Stimulated activated effector memory CD8-positive, alpha-beta T cell treated with anti-CD3 and anti-CD28 coated beads, Interleukin-12 subunit alpha, Interleukin-12 subunit beta, amount 100 ng/mL, for 72 hours (primary cell): ENCODE measurements around the gene XRCC5.

Experiments used
- ATAC-seq: fragments of 150-1000 bp; cut with Tn5 transposase; 2 replicates; pipeline ENCODE4 v1.10.0; 2021
- DNase-seq, 2 donors: peaks; one replicate each; pipeline ENCODE4 v3.0.0; 2021 to 2022; ENCODE audit warnings: low spot score in 2 of 2
- H3K27ac Mint-ChIP-seq: one replicate; pipeline ENCODE4 v1.8.0; 2022; ENCODE audit warnings: mild to moderate bottlenecking, mixed read lengths
- H3K36me3 Mint-ChIP-seq: one replicate; pipeline ENCODE4 v1.8.0; 2022; ENCODE audit warnings: mild to moderate bottlenecking, mixed read lengths
- H3K4me1 Mint-ChIP-seq: one replicate; pipeline ENCODE4 v1.8.0; 2022; ENCODE audit warnings: mixed read lengths
- H3K4me3 Mint-ChIP-seq: one replicate; pipeline ENCODE4 v1.8.0; 2022; ENCODE audit warnings: mild to moderate bottlenecking, mixed read lengths
- H3K9me3 Mint-ChIP-seq: one replicate; pipeline ENCODE4 v1.8.0; 2022; ENCODE audit warnings: mixed read lengths

The XRCC5 gene

DNA sequence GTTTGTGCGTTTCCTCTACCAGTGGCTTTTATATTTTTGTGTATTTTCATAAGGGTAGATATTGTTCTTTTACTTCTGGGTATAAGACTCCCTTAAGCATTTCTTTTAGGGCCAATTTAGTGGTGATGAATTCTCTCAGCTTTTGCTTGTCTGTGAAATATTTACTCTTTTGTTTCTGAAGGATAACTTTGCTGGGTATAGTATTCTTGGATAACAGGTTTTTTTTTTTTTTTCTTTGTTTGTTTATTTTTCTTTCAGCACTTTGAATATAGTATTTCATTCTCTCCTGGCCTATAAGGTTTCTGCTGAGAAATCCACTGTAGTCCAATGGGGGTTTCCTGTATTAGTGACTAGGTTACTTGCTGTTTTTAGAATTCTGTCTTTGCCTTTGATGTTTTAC is 122.7 kb downstream of the XRCC5 start:
- no peak overlapping the region for H3K4me3 Mint-ChIP-seq
- H3K36me3 Mint-ChIP-seq, result no peaks in the 10 kb centered on the region
- H3K9me3 Mint-ChIP-seq, result peaks cover 12% of the 10 kb centered on the region
- peaks cover 10% of the 10 kb centered on the region for H3K4me1 Mint-ChIP-seq
- no peak overlapping the region for H3K27ac Mint-ChIP-seq
- DNase-seq (no peak), ATAC-seq (no peak)

DNA sequence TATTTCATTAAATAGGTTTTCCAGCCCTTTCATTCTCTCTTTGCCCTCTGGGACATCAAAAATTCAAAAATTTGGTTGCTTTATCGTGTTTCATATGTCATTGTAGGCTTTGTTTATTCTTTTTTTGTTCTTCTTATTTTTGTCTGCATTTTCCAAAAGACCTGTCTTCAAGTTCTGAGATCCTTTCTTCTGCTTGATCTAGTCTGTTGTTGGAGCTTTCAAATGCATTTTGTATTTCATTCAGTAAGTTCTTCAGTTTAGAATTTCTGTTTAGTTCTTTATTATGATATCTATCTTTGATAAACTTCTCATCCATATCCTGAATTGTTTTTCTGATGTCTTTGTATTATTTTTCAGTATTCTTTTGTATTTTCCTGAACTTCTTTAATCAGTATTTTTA is 123.6 kb downstream of the XRCC5 start:
- H3K36me3 Mint-ChIP-seq, result no peaks in the 10 kb centered on the region
- H3K9me3 Mint-ChIP-seq, result peaks cover 12% of the 10 kb centered on the region
- H3K27ac Mint-ChIP-seq, result peak overlapping the region; percentile 18
- no peak for DNase-seq
- H3K4me3 Mint-ChIP-seq, result no peak overlapping the region
- ATAC-seq, result no peak
- H3K4me1 Mint-ChIP-seq, result peaks cover 10% of the 10 kb centered on the region

DNA sequence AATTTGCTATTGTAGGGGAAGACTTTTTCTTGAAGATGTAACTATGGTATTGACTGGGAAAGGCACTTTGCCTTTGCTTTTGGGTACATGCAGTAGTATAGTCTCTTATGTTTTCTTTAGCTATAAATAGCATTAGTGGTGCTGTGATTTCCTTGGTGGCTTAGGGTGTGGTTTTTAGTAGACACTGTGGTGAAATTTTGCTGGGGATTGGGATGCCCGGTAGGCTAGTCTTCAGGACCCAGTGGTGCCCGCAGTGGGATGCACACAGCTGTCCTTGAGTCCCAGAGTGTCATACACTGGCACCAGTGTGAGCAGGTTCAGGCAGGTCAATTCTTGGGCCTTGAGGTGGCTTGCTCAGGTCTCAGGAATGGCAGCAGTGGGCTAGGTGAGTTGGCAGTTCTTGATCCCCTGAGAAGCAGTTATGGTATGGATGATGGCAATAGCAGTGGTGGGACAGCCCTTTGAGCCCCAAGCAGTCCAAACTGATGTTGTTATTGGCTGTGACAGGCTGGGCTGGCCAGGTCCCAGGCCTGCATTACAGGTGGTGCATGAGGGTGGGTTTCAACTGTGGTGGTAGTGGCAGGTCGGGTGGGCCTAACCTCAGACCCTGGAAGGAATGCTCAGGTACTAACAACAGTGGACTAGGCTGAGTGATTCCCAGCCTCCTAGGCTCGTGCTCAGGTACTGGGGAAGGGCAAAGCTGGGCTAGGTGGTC is 124.3 kb downstream of the XRCC5 start:
- ATAC-seq, result no peak
- H3K27ac Mint-ChIP-seq, result no peak overlapping the region

DNA sequence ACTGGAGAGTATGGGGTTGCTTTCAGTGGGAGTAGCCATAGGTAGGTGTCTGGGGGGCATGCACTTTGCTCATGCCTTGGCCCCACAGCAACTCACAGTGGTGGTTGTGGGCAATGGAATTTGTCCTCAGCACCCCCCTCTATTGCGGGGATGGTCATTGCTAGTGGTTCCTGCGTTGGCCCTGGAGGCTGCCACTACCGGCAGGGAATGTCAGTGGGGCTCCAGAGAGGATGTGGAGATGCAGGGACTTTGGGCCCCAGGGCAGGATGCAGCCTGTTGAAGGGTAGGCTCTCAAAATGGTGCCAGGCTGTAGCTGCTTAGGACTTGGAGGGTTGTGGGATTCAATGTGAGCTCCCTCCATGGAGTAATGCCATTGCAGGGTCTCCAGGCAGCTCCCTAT is 125.0 kb downstream of the XRCC5 start:
- peaks cover 5% of the 10 kb centered on the region for H3K4me1 Mint-ChIP-seq
- ATAC-seq (no peak), DNase-seq (peak in 1 of 2 donors; percentile 26)
- H3K9me3 Mint-ChIP-seq, result peaks cover 12% of the 10 kb centered on the region
- H3K27ac Mint-ChIP-seq, result no peak overlapping the region
- H3K4me3 Mint-ChIP-seq, result no peak overlapping the region
- H3K36me3 Mint-ChIP-seq, result no peaks in the 10 kb centered on the region

More for the DNA sequence above, 124.3 kb downstream of the XRCC5 start:
- DNase-seq, result peak in 1 of 2 donors; percentile 23
- peaks cover 12% of the 10 kb centered on the region for H3K9me3 Mint-ChIP-seq
- peaks cover 6% of the 10 kb centered on the region for H3K4me1 Mint-ChIP-seq
- no peak overlapping the region for H3K4me3 Mint-ChIP-seq
- H3K36me3 Mint-ChIP-seq, result no peaks in the 10 kb centered on the region

DNA sequence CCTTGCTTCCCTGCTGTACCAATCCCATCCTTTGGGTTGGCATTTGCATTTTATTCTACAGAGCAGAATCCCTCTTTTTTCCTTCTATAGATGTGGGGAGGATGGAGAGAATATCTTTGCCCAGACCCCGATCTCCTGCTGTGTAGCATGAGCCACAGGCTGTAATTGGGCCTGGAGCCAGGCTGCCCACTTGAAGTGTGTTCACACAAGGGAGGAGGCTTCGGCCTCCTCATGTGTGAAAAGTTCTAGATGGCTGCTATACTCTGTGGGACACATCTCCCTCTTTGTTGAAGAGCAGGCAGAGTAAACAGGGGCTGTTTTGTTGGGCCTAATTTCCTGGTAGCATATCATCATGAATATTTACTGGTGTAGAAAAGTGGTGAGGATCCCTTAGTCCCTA is 126.3 kb downstream of the XRCC5 start:
- Mint-ChIP-seq H3K4me3 (no peak overlapping the region), H3K4me1 (peaks cover 5% of the 10 kb centered on the region), H3K9me3 (peaks cover 12% of the 10 kb centered on the region), H3K36me3 (no peaks in the 10 kb centered on the region), H3K27ac (no peak overlapping the region)
- no peak for ATAC-seq
- DNase-seq, result peak in 1 of 2 donors; percentile 4

DNA sequence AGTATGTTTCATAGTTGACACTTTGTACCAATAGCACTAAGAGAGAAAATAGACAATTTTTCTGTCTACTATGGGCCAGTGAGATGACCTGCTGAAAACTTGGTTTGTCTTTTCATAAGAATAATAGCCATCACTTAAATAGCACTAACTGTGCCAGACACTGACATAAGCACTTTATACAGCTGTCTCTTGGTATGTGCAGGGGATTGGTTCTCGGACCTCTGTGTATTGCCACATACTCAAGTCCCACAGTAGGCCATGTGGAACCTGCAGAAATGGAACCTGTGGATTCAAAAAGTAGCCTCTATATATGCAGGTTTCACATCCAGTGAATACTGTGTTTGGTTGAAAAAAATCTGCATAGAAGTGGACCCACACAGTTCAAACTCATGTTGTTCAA is 126.7 kb downstream of the XRCC5 start:
- ATAC-seq (no peak), DNase-seq (peak in 1 of 2 donors; percentile 32)
- H3K4me1 Mint-ChIP-seq, result peaks cover 5% of the 10 kb centered on the region
- H3K36me3 Mint-ChIP-seq, result no peaks in the 10 kb centered on the region
- no peak overlapping the region for H3K27ac Mint-ChIP-seq
- no peak overlapping the region for H3K4me3 Mint-ChIP-seq
- H3K9me3 Mint-ChIP-seq, result peaks cover 12% of the 10 kb centered on the region

DNA sequence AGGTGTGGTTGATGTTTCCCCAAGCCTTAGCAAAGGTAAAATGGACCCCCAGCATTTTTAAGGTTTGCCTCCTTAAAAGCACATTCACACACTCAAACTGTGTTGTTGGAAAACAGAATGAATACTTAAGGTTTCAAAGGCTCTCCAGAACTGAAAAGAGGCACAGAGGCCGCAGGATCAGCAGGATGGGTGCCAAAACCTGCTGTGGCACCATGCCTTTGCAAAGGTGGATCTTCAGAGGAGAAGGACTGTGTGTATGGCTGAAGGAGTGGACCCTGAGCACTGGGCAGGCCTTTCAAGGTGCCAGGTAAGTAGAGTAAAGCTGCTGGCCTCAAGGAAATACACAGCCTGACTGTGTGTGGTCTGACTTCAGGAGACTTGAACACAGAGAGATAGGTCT is 127.3 kb downstream of the XRCC5 start:
- no peak overlapping the region for H3K4me3 Mint-ChIP-seq
- DNase-seq (peak in 1 of 2 donors; percentile 26), ATAC-seq (no peak)
- no peak overlapping the region for H3K27ac Mint-ChIP-seq
- peaks cover 5% of the 10 kb centered on the region for H3K4me1 Mint-ChIP-seq
- H3K36me3 Mint-ChIP-seq, result no peaks in the 10 kb centered on the region
- peaks cover 12% of the 10 kb centered on the region for H3K9me3 Mint-ChIP-seq

DNA sequence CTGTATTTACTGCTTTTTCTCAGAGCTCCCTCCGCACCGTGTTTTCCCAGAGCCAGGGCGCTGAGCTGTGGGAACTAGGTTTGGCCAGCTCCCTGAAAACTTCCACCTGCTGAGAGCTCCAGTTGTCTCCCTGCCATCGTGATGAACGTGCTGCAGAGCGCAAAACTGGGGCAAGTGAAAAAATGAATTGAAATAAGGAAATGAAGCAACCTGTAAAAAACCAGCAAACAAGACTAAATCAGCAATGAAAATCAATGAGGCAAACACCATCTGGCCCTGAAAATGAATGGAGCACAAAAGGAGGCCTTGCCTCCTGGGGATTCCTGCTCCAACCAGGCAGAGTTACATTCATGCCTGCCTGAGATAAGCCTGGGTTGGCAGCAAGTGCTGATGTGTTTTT is 133.2 kb downstream of the XRCC5 start:
- Mint-ChIP-seq H3K4me1 (no peaks in the 10 kb centered on the region), H3K27ac (no peak overlapping the region), H3K4me3 (no peak overlapping the region), H3K9me3 (no peaks in the 10 kb centered on the region), H3K36me3 (no peaks in the 10 kb centered on the region)
- DNase-seq (no peak), ATAC-seq (no peak)

DNA sequence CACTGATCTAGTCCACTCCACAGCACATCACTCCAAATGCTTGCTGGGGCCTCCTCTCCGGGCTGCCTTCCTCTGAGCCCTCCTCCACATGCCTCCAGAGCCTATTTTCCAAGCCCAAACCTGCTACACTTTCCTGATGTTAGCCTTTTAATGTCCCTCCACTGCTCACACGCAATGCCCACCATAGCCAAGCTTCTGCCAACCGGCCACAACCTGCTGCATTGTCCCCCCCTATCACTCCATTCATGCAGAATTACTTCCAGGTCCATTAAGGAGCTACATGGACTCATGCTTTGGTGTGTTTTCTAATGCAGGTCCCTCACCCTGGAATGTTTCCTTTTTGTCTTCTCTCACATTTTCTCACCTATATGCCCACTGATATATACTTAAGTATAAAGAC is 133.9 kb downstream of the XRCC5 start:
- Mint-ChIP-seq H3K36me3 (no peaks in the 10 kb centered on the region), H3K4me1 (no peaks in the 10 kb centered on the region), H3K4me3 (no peak overlapping the region), H3K27ac (no peak overlapping the region), H3K9me3 (no peaks in the 10 kb centered on the region)
- DNase-seq, result no peak
- ATAC-seq, result no peak

DNA sequence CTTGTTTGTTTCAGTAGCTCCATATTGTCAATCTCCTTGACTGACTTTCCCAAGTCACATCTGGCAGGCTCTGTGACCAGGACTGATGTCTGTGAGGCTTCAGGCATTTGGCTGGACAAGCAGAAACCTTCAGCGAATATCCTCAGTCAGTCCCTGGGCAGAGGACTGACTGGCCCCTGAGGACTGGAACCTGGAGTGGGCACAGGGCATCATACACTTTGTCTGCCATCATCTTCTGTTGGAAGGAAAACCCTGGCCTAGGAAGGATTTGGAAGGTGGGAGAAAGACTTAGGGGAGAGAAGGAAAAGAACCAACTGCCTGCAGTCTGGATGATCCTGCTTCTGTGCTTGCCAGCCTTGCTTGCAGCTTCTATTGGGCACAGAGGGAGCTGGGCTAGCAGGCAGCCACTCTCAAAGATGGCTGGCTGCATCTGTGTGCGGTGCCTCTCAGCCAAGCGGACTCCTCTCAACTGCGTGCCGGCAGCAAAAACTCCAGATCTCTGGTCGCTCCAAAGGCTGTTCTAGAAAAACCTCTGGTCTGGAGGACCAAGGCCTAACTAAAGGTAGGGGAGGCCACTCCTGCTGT is 136.3 kb downstream of the XRCC5 start:
- H3K4me1 Mint-ChIP-seq, result no peaks in the 10 kb centered on the region
- H3K4me3 Mint-ChIP-seq, result no peak overlapping the region
- ATAC-seq, result no peak
- no peaks in the 10 kb centered on the region for H3K9me3 Mint-ChIP-seq
- DNase-seq, result no peak
- no peaks in the 10 kb centered on the region for H3K36me3 Mint-ChIP-seq
- no peak overlapping the region for H3K27ac Mint-ChIP-seq

DNA sequence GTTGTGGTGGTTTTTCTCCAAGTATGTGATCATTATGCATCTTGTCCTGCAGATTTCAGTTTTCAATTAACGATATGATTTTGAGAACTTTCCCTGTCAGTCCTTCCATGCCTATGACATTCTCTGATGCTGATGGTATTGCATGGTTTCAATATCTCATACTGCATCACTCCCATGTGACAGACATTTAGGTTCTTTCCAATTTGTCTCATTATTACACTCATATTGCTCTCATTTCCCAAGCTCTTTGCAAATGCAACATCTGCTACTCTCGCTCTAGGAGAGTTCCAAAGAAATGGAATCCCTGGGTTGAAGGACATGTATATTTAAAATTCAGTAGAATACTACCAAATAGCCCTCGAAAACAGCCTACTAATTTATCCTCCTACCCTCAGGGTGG is 137.6 kb downstream of the XRCC5 start:
- ATAC-seq (no peak), DNase-seq (no peak)
- no peak overlapping the region for H3K27ac Mint-ChIP-seq
- no peaks in the 10 kb centered on the region for H3K9me3 Mint-ChIP-seq
- no peak overlapping the region for H3K4me3 Mint-ChIP-seq
- no peaks in the 10 kb centered on the region for H3K4me1 Mint-ChIP-seq
- no peaks in the 10 kb centered on the region for H3K36me3 Mint-ChIP-seq
